NCI-H2107 treated with DMSO at 0.1 percent for 48 hours (cell line): ENCODE results near the gene MAOA.
A peak's percentile ranks its signal among the peaks of the same experiment; 100 is the strongest.

Experiments used
- DNase-seq: peaks from one replicate; lab custom pipeline; 2025; ENCODE audit not compliant: unreplicated experiment; lab: John Stamatoyannopoulos, UW

The MAOA gene

DNA sequence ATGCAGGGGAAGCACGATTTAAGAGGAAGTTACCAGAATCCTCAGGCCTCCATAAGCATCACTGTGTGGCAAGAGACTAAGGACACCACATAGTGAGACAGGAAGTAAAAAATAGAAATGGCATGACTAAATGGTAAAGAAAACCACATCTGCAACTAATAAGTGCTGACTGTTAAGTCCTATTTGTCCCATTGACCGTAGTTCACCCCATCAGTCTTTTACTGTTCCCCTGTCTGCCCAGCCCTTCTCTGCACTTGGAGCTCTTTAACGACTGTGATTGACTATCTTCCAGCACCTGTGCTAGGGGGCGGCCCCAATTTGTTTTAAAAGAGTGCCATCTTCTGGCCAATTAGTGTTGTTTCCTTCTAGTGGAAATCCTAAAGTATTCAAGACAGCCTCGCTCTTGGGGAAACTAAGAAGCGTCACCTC is 94.2 kb downstream of the MAOA start:
- peak; percentile 43 for DNase-seq

GRCh38 chrX:43753637-43754036 is 97.5 kb downstream of the MAOA start:
- DNase-seq: no peak

DNA sequence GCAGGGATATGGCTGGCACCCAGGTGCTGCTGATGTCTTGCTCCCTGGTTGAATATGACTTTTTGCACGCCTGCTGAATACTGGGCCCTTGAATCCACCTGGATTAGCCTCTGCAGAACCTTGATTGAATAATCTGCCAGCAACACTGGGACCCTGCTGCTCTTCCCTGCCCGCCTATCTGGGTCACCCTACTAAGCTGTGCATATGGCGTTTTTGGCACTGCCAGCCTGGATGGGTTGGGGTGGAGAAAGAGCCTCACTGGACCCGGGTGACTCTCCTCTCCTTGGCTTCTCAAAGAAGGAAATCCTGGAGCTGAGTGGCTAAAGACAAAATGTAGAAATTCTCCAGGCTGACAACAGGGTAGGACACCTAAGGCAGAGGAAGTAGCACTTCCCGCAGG is 100.0 kb downstream of the MAOA start:
- no peak for DNase-seq

- DNase-seq: no peak
Observed at GRCh38 chrX:43758044-43758443, 101.9 kb downstream of the MAOA start.

DNA sequence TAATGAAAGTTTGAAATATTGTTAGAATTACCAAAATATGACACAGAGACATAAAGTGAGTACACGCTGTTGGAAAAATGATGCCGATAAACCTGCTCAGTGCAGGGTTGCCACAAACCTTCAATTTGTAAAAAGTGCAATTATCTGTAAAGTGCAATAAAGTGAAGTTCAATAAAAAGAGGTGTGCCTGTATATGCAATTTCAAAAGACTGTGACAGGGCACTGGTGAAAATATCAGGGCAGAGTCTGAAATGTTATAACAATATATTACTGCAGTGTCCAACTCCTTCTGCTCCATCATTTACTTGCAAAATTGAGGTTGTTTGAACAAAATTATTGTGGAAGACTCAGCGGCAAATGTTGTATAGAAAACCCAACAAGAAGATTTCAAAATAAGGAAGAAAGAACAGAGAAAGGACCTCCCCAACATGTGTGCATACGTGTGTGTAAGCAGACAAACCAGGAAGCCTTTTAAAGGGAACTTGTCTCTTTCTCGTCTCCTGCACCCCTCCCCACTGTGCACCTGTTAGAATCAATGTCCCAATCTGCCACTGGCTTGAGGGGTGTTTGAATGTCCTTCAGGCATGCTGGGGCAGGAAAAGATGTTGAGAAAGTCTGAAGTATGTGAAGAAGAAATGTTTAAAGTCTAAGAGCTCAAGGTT is 130.0 kb downstream of the MAOA start:
- no peak for DNase-seq
